Glomerular endothelial cell (primary cell): ENCODE results near the gene ABCC8. TPM values are rescaled to one million over a fixed set of nuclear protein-coding genes. Genes with fewer than 3 reads are reported as not detected.
"Not testable (repeated sequence)": the region's sequence is repeated elsewhere in the genome, so short reads cannot be mapped to it uniquely, and the experiment has no call there.

Source experiments
- DNase-seq: peaks from one replicate; pipeline ENCODE4 v3.0.0-alpha.2; 2011; ENCODE audit warnings: low read depth, low spot score; ENCODE audit errors: extremely low read depth
- total RNA-seq: library from RNA; depleted of rRNA; stranded (reverse); fragments of >200 nt; gene quantifications from 2 replicates; pipeline ENCODE4 v1.2.3, GENCODE V29; 2015

ABCC8 gene
- total RNA-seq, 1 donor from 2014 or later: not detected

DNA sequence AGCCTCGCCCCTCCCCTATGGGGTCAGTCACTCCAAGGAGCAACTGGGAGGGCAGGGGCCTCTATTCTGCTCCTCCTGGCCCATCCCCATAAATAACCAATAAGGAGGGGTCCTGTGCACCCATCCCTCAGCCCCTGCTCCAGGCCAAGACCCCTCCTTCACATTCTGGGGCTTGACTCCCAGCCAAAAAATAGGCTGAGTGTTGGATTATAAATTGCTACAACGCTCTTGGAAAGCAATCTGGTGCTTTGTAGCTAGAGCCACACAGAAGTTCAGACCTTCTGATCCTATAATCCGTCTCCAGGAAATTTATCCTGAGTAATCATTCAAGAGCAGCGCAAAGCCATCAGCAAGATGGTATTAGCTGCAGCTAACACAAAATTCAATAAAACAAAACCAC lies 42.5 kb downstream of the ABCC8 start:
- DNase-seq: no peak

- no peak for DNase-seq
These were observed 44.6 kb downstream of the ABCC8 start for GRCh38 chr11:17432002-17432401.

- no peak for DNase-seq
These were observed 45.5 kb downstream of the ABCC8 start for GRCh38 chr11:17431139-17431538.

DNA sequence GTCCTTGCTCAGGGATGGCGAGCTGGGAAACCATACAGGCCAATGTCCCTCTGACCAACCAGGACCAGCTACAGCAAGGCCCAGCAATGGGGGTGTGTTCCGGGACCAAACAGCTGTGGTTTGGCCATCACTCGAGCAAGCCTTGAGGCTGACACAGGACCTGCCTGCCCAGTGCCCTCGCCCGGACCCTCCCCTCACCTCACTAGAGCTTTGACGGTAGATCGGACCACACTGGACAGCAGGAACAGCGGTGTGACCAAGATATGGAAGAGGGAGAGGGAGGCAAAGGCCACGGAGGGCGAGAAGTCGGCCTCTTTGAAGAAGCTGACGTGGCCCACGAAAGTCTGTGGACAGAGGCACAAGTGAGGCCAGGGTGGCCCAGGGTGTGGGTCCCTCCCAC lies 46.0 kb downstream of the ABCC8 start:
- no peak for DNase-seq

GRCh38 chr11:17428925-17429324 lies 47.7 kb downstream of the ABCC8 start:
- no peak for DNase-seq

GRCh38 chr11:17428261-17428660 lies 48.4 kb downstream of the ABCC8 start:
- DNase-seq: no peak

GRCh38 chr11:17426233-17426632 lies 50.4 kb downstream of the ABCC8 start:
- DNase-seq: not testable (repeated sequence)

- no peak for DNase-seq
These were observed 52.9 kb downstream of the ABCC8 start for GRCh38 chr11:17423533-17424310.

GRCh38 chr11:17421781-17422180 lies 54.9 kb downstream of the ABCC8 start:
- no peak for DNase-seq

- DNase-seq: no peak
These were observed 58.1 kb downstream of the ABCC8 start for GRCh38 chr11:17418444-17419081.

GRCh38 chr11:17416492-17416891 lies 60.2 kb downstream of the ABCC8 start:
- DNase-seq: no peak

DNA sequence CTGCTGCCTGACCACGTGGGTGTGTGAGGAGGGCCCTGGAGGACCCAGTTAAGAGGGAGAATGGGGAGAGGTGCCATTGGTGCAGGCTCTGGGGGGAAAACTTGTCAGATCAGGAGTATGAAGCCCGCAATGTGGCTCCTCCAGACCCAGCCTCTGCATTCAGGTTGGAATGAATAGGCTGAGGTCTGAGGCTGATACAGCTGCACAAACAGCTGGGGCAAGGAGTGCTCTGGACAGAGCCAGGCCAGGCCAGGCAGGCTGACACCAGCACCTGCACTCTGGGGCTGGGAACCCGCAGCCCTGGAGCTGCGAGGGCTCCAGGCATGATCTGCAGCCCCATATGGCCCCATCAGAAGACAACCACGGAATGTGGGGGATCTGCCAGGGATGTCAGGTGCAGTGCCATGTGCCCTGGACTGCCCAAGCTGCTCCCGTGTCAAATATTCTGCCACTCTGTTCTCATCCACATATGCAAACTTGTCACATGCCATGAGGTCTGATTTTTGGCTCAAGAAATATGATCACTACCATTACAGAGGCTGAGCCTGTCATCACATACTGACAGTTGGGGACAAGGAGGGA lies 61.0 kb downstream of the ABCC8 start:
- DNase-seq: no peak

- DNase-seq: no peak
These were observed 61.7 kb downstream of the ABCC8 start for GRCh38 chr11:17414992-17415391.

GRCh38 chr11:17414317-17414737 lies 62.3 kb downstream of the ABCC8 start:
- DNase-seq: no peak

DNA sequence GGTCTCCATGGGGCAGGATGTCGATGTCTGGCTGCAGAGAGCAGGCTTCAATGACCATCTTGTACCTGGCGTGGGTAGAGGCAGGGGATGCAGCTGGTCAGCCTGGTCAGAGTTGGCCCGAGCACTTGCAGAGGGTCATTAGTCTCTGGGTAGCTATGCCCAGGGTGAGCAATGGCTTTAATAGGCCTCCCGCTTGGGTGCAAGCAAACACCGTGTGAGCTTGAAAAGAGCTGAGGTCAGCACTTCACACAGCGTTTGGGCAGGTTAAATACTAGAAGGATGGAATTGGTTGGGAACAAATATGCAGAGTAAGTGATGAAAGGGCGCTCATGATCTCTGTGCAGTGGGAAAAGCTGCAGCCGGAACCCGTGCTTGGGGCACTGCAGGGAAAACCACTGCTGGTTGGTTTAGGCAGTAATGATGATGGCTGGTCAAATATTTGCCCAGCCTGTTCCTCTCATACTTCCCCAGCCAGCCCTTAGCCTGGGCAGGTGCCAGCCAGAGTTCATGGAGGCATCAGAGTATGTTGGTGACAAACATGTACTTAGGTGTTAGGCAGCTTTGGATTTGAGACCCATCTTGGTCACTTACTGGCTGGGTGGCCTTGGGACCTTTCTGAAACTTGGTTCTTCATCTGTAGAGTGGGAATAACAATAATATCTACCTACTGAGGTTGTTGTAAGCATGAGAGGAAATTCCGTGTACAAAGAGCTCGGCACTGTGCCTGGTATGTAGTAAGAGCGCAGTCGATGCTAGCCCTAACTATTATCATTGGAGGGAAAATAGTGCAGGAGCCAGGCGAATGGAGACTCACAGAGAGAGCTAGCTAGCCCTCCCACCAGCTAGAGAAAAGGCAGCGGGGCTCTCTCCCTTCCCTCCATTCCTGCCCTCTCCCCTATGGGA lies 63.0 kb downstream of the ABCC8 start:
- DNase-seq: no peak

DNA sequence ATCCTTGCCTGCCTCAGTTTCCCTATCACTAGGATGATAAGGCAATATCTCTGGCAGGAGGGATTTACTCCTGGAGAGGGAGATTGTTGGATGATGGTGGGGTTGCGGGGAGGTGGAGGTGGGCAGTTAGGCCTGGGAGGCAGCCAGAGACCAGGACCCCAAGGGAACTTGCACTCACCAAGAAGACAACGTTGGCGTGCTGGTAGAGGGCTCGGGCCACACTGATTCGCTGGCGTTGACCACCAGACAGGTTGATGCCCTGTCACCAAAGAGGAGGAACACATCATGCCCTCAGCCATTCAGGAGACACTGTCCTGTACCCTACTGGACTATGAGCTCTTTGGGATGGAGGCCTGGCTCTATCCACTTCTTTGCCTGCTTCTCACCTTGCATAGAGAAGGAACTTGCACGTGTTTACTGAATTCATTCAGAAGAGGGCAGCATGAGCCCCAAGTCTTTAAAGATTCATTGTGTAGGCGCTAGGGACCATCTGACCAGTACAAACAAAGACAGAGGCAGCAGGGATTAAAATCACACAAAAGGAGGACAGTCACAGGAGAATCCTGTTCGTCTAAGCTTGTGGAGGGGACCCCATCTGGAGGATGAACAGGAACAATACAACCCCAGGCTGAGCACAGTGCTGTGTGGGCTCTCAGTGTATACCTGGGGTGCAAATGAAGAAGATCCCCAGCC lies 64.0 kb downstream of the ABCC8 start:
- DNase-seq: no peak

DNA sequence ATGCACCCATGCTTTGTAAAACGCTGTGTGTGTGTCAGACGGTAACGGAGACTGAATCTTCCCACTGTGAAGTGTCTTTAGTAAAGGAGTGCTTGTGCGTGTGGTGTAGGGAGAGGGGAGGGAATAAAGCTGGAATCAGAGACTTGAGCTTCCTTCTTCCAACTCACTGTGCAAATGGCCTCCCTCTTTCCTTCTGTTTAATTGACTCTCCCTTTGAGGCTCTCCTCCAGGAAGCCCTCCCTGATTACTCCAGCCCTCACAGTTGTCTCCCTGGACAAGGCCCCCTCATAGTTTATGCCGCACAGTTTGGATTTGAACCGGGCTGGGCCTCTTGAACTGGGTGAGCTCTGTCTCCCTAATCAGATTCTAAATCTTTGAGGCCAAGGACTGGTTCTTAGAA lies 65.2 kb downstream of the ABCC8 start:
- DNase-seq: no peak

DNA sequence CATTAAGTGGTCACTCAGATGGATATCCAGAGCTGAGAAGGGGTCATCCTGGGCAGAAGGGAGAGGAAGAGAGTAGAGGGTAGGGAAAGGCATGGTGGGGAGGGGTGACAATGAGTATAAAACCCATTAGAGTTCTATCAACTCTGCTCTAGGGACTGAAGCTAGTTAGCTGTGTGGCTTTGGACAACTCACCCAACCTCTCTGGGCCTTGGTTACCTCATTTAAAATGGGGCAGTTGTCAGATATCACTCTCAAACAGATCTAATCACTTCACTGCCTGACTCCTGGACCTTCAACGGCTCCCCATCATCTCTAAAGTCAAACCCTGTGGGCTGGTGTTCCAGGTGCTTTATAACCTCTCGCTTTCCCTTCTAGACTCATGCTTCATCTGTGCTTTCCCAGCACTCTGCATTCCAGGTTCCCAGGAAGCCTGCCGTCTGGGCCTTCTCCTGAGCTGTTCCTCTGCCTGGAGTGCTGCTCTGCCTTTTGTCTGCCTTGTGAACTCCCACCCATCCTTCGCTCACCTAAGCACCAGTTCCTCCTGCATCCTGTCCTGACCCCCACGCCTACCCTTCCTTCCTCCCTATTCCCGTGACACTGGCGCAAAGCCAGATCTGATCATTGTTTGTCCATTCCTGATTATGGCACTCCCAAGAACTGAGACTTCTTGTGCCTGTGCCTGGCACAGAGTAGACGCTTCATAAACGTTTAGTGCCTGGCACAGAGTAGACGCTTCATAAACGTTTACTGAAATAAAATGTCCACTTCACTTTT lies 65.9 kb downstream of the ABCC8 start:
- DNase-seq: no peak

DNA sequence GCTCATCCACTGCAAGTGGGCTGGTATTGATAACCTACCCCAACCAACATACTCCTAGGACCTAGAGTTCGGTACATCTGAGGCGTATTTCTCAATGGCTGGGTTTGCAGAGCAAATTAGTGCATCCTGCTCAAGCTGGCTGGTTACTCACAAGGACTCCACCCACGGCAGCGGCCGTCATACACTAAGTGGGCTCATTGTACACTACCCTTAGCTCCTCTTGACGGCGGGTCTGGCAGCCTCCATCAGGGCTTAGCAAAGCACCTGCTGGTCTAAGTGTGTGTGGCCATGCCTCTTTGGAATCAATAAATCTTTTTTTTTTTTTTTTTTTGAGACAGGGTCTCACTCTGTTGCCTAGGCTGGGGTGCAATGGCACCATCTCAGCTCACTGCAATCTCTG lies 68.0 kb downstream of the ABCC8 start:
- no peak for DNase-seq

DNA sequence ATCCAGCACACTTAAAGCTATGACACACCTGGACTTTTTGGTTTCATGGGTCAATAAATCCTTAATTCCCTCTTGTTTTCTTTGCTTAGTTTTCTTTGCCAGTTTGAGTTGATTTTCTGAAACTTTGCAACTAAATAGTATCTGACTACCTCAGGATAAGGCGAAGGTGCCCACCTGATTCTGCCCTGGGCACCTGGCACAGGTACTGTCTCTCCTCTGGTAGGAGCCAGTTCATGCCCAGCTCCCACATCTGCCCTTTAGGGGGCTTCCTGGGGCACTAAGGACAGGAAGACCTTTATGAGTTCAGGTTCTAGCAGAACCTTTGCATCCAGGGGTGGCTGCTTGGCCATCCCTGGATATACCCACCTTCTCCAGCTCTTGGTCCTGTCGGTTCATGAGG lies 68.6 kb downstream of the ABCC8 start:
- DNase-seq: no peak
